ENCODE measurements around the gene MANBA.
A peak's percentile ranks its signal among the peaks of the same experiment; 100 is the strongest.

The MANBA gene

DNA sequence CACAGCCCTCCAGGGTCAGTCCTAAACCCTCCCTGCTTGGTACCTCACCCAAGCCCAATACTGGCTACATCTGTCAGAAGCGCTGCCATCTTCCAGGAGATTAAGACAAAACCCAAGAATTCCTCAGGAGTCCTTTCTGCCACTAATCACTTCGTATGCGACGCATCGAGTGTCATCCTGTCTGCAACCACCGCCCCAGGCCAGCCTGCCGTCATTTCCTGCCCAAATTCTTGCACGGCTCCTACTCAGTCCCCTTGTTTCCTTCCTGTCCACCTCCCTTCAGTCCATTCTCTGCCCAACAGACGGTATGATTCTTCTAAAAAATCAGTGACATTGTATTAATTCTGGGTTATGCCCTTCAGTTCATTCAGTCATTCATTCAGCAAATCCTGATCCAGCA lies 146.0 kb downstream of the MANBA start:
- TF ChIP-seq, protein P1, sequence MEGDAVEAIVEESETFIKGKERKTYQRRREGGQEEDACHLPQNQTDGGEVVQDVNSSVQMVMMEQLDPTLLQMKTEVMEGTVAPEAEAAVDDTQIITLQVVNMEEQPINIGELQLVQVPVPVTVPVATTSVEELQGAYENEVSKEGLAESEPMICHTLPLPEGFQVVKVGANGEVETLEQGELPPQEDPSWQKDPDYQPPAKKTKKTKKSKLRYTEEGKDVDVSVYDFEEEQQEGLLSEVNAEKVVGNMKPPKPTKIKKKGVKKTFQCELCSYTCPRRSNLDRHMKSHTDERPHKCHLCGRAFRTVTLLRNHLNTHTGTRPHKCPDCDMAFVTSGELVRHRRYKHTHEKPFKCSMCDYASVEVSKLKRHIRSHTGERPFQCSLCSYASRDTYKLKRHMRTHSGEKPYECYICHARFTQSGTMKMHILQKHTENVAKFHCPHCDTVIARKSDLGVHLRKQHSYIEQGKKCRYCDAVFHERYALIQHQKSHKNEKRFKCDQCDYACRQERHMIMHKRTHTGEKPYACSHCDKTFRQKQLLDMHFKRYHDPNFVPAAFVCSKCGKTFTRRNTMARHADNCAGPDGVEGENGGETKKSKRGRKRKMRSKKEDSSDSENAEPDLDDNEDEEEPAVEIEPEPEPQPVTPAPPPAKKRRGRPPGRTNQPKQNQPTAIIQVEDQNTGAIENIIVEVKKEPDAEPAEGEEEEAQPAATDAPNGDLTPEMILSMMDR (IDR thresholded peaks at IDR 0.05), result no peak

DNA sequence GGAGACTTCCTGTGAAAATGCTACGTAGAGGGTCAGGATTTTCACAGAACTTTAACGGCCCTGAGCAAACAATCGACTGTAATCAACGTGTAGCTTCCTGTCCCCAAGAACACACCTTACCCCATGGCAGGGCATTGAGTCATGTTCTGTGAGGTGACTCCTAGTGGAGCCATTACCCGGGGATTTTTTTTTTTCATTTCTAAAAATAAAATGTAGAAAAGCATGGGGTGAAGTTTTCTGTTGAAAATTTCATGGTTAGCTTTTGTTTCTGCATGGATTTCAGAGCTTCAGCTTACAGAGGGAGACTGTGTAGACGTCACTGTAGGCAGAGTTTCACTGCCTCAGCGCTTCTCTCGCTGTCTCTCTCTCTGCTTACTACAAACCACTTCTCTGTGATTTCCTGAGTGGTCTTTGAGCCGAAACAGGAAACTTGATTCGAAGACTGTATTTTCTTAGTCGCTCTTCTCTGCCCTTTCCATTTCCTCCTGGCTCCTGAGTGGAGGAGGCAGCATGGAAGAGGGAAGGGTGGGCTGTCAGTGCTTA lies 147.9 kb downstream of the MANBA start:
- TF ChIP-seq, protein P1 (IDR thresholded peaks at IDR 0.05), result no peak

DNA sequence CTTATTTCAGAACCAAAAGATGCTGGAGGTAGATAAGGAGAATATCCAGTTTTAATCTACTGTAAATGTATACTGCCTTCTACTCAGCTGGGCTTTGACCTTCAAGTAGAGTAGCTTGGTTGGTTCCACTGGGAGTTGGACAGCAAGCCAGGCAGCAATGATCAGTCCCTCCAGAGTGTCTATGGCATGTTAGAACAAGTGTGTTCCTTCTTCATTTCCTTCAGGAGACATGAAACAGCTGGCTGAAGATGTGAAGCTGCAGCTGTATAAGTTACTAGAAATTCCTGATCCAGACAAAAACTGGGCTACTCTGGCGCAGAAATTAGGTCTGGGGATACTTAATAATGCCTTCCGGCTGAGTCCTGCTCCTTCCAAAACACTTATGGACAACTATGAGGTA lies 148.6 kb downstream of the MANBA start:
- TF ChIP-seq, protein P1 (IDR thresholded peaks at IDR 0.05), result no peak

DNA sequence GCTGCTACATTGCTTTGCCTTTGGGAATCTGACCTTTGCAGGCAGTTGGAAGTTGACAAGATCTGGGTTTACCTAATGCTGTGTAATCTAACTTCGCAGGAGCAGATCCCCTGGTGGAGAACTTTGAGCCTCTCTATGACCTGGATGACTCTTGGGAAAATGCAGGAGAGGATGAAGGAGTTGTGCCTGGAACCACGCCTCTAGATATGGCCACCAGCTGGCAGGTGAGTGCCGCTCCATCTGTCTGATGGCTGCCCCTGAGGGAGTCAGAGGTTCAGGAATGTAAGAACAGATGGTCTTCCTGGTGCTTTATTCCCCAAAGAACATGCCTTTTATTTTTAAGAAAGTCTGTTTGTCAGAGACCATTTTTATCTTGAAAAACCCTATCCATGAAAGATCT lies 150.3 kb downstream of the MANBA start:
- TF ChIP-seq, protein P1 (IDR thresholded peaks at IDR 0.05), result no peak

DNA sequence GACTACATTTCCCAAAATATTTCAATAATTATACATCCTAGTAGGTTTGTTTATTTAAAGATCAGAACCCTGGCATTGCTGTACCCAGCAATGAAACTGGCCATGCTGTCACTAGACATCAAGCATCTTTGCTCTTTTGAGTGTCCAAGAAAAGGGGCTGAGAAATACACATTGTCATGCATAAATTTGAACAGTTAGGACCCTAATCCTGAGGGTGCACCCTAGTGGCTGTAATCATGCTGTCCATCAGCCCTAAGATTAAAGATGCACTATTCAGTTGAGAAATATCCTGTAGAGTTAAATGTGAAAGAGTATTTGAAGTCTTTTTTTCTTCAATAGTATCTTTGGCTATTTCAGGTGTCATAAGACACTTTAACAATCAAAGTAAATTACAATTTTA lies 150.8 kb downstream of the MANBA start:
- TF ChIP-seq, protein P1 (IDR thresholded peaks at IDR 0.05), result peak; percentile 42

DNA sequence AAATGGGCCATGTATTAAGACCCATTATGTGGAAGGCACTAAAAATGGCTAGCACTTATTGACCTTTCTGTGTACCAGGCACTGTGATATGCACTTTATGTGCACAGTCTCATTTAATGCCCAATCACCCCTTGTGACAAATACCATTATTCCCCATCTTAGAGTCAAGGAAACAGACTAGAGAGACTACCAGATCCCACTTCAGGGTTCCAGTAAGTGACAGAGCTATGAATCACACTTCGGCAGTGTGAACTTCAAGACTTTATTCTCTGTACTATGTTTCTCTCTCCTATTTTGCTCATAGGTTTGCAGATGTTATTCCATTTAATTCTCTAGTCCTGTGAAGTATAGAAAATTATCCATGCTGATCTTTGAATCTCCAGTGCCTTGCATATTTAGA lies 152.6 kb downstream of the MANBA start:
- TF ChIP-seq, protein P1 (IDR thresholded peaks at IDR 0.05), result no peak

DNA sequence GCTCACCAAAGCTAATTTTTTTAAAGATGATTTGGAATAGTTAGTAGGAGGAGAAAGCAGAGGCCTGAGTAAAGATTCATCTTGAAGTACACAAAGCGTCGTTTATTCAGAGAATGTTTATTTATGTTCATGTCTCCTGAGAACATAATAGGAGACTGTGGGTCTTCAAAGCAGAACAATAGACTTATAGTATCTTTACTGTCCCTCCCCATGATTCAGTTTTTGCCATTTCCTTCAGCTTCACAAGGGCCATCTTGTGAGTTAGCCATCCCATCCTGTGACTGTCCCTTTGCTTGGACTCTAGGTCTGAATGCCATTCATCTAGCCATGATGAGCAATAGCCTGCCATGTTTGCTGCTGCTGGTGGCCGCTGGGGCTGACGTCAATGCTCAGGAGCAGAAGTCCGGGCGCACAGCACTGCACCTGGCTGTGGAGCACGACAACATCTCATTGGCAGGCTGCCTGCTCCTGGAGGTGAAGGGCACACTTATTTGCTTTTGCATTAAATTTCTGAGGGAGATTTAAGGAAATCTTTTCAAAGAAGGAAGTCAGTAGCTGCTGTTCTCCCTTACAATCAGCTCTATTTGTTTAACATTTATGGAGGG lies 153.8 kb downstream of the MANBA start:
- TF ChIP-seq, protein P1 (IDR thresholded peaks at IDR 0.05), result no peak

DNA sequence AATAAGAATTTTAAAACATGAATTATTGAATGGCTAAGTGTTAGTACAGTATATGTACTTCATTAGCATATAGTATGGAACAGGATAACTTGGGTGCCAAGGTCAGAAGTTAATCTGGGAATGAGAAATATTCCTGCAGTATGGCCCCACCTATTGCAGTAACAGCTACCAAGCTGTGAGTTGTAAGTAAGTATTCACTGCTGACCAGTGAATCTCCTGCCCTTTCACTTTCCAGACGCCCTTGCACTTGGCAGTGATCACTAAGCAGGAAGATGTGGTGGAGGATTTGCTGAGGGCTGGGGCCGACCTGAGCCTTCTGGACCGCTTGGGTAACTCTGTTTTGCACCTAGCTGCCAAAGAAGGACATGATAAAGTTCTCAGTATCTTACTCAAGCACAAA lies 154.5 kb downstream of the MANBA start:
- TF ChIP-seq, protein P1 (IDR thresholded peaks at IDR 0.05), result no peak

Measured in LNCAP (cell line).